Measurements from ENCODE around the gene TGFBR2. TPM values are rescaled to one million over a fixed set of nuclear protein-coding genes. Genes with fewer than 3 reads are reported as not detected.

TGFBR2 gene
- total RNA-seq, 1 donor from 2014 or later = 329 TPM

DNA sequence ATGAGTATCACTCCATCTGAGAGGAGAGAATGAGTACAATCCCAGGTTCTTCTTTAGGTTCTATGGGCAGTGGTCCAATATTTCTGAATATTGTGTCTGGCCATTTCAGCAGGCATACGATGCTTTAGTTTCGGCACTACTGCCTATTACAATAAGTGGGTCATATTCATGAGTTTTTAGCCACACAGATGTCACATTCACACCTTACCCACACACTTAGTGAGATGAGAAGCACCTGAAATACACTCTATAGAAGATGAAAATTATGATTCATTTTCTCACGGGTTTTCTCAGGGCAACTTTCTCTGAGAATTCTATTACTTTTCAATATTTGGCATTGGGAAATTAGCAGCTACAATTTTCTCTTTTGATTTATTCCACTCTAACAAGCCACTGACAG, 132.2 kb downstream of the TGFBR2 start:
- TF ChIP-seq, protein P1, sequence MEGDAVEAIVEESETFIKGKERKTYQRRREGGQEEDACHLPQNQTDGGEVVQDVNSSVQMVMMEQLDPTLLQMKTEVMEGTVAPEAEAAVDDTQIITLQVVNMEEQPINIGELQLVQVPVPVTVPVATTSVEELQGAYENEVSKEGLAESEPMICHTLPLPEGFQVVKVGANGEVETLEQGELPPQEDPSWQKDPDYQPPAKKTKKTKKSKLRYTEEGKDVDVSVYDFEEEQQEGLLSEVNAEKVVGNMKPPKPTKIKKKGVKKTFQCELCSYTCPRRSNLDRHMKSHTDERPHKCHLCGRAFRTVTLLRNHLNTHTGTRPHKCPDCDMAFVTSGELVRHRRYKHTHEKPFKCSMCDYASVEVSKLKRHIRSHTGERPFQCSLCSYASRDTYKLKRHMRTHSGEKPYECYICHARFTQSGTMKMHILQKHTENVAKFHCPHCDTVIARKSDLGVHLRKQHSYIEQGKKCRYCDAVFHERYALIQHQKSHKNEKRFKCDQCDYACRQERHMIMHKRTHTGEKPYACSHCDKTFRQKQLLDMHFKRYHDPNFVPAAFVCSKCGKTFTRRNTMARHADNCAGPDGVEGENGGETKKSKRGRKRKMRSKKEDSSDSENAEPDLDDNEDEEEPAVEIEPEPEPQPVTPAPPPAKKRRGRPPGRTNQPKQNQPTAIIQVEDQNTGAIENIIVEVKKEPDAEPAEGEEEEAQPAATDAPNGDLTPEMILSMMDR (IDR thresholded peaks at IDR 0.05) = no peak
- intact Hi-C loops (cut with DNase I) = no loop called here
- ATAC-seq (no peak), DNase-seq (no peak)
- Histone ChIP-seq H3K27ac (no peak overlapping the region), H3K9me3 (no peaks in the 10 kb centered on the region), H3K27me3 (no peaks in the 10 kb centered on the region), H3K4me3 (no peak overlapping the region), H3K36me3 (no peaks in the 10 kb centered on the region), H3K4me1 (no peaks in the 10 kb centered on the region)

DNA sequence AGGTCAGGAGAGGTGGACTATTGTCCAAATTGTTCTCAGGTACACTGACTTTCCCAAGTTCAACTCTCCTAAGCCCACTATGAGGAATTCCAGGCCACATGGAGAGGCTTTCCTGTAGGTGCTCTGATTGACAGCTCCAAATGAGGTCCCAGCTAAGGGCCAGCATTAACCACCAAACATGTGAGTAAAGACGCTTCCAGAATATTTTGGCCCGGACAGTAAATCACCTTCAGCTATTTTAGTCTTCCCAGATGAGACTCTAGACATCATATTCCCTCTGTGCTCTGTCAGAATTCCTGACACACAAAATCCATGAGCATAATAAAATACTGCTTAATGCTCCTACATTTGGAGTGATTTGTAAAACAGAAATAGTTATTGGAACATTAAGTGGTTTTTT, 135.5 kb downstream of the TGFBR2 start:
- no peaks in the 10 kb centered on the region for H3K27me3 ChIP-seq
- no peak overlapping the region for H3K27ac ChIP-seq
- no peak overlapping the region for H3K4me3 ChIP-seq
- no peaks in the 10 kb centered on the region for H3K9me3 ChIP-seq
- intact Hi-C loops (cut with DNase I) = no loop called here
- TF ChIP-seq, protein P1 (IDR thresholded peaks at IDR 0.05) = no peak
- ATAC-seq = no peak
- no peak for DNase-seq
- H3K36me3 ChIP-seq = no peaks in the 10 kb centered on the region
- no peaks in the 10 kb centered on the region for H3K4me1 ChIP-seq

GRCh38 chr3:30742796-30743619, 136.6 kb downstream of the TGFBR2 start:
- no peak for DNase-seq

More at GRCh38 chr3:30742796-30743619, 136.6 kb downstream of the TGFBR2 start:
- H3K4me1 ChIP-seq = peaks cover 4% of the 10 kb centered on the region
- no peaks in the 10 kb centered on the region for H3K9me3 ChIP-seq
- H3K36me3 ChIP-seq = no peaks in the 10 kb centered on the region
- no peaks in the 10 kb centered on the region for H3K27me3 ChIP-seq
- no peak for ATAC-seq
- TF ChIP-seq, protein P1 (IDR thresholded peaks at IDR 0.05) = no peak
- H3K27ac ChIP-seq = no peak overlapping the region
- intact Hi-C loops (cut with DNase I) = no loop called here
- H3K4me3 ChIP-seq = no peak overlapping the region

Measured in upper lobe of right lung (tissue), 1 donor.